Ovary (tissue), 3 donors: Measurements from ENCODE around the gene APH1A.

Experiments
- CTCF ChIP-seq, 3 donors: fragments of 450-650 bp in 2 of 3; fragments of 200-600 bp in 1 of 3; IDR thresholded peaks; one replicate each; pipeline versions ENCODE4 v1.5.1 to v1.8.0; 2016 to 2022; ENCODE audit warnings: antibody characterized with exemption in 3 of 3, mild to moderate bottlenecking in 1 of 3
- POLR2A ChIP-seq: fragments of 450-650 bp; IDR thresholded peaks from one replicate; pipeline ENCODE4 v1.6.1; 2017; ENCODE audit warnings: antibody characterized with exemption, mild to moderate bottlenecking, moderate library complexity
- donor health status: DM: no; HTN: no; CAD: no.

DNA sequence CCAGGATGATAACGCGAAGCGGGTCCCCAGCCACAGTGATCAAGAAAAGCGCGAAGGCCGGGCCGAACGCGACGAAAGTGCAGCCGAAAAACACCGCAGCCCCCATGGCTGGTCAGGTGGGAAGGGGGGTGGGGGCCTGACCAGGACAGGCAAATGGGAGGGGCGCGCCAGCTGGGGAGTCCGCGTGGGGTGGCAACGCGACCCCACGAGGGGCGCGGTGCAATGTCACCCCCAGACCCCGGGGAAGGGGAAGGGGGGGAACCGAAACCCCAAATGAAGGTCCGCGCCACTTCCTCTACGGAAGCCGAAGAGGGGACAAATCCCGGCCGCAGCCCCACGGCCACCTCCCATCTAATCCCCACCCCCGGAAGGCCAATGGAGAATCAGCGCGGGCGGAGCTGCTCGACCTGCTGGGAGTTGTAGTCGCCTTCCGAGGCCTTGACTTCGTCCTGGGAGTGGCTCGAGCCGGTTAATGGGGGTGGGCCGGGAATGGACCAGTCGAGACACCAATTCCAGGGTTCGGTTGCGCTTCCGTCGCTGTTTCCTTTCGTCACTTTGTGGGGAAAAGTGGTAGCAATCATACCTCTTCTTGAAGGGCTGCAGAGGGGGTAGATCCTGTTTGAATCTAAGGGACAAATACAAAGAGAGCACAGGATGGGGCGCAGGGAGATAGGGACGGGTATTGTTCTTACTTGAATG is at the start of gene APH1A:
- TF ChIP-seq CTCF (IDR thresholded peaks at IDR 0.05) (no peak), POLR2A (no peak)
